Sigmoid colon (tissue), 4 donors: ENCODE results near the gene PDZD7.

Experiments
- EP300 ChIP-seq, 4 donors: sonication (generic); formaldehyde crosslinking; IDR thresholded peaks; one replicate each; pipeline ENCODE4 v1.6.1; 2017; ENCODE audit warnings: antibody characterized with exemption in 4 of 4
- POLR2A ChIP-seq, 2 donors: fragments of 450-650 bp; IDR thresholded peaks; one replicate each; pipeline ENCODE4 v1.6.1; 2016; ENCODE audit warnings: antibody characterized with exemption in 2 of 2, mild to moderate bottlenecking in 2 of 2, moderate library complexity in 2 of 2
- POLR2AphosphoS5 ChIP-seq, 4 donors: sonication (generic); formaldehyde crosslinking; IDR thresholded peaks; one replicate each; pipeline ENCODE4 v1.6.1; 2017; ENCODE audit warnings: antibody characterized with exemption in 4 of 4

DNA sequence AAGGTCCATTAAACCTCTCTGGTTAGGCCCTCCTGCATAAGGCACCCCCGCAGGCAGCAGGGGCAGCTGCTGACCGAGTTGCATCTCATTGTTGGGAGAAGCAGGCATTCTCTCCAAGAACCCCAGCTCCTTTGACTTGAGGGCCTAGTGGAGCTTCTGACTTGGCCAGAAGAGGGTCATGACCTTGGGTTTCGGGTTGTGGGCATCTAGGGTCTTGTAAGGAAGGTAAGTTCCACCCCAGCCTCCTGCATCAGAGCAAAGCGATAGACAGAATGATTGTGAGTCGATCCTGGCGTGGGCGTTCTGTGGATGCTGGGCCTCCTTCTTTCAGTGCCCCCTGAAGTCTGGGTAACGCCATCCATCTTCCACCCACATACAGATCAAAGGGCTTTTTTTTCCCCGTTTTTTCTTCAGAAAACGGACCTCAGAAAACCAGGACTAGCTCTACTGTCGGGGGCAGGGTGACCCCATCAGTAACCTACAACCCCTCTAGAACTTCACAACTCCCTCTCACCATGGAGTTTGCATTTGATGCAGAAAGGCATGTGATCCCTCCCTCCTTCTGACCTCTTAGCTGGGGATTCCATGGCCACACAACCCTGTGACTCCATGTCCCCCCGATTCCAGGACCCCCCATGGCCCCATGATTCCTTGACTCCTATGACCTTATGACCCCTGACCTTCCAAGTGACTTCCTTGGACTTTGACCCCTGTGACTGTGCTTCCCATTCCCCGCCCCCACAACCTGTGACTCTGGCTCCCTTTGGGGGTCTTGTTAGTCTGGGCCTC lies 58.6 kb downstream of the PDZD7 start:
- no peak for TF ChIP-seq POLR2AphosphoS5 (IDR thresholded peaks at IDR 0.05)
- no peak for TF ChIP-seq POLR2A (IDR thresholded peaks at IDR 0.05)
- no peak for TF ChIP-seq EP300 (IDR thresholded peaks at IDR 0.05)
